ENCODE results near the gene EMB. TPM values are rescaled to one million over a fixed set of nuclear protein-coding genes. Genes with fewer than 3 reads are reported as not detected.
"Not testable (repeated sequence)": the region's sequence is repeated elsewhere in the genome, so short reads cannot be mapped to it uniquely, and the experiment has no call there.

The EMB gene
- total RNA-seq, 1 donor from 2014 or later: 6.4 TPM

DNA sequence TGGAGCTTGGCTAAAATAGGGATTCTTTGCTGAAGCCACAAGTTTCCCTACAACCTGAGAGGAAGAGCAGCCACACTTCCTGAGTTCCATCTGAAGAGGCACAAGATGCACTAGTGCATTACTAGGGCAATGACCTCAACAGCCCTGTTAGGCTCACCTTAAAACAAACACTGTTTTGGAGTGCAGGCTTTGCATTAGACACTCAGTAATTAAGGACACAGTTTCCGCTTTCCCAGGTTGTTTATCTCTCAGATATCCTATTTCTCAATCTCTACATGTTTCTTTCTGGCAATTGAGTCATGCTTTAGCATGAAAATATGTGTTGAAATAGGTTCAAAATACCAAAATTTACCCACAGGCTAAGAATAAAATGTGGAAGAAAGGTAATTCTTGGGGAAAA, 34.2 kb downstream of the EMB start:
- no peak overlapping the region for H3K27ac ChIP-seq
- intact Hi-C loops (cut with DNase I): no loop called here
- H3K27me3 ChIP-seq: no peaks in the 10 kb centered on the region
- no peaks in the 10 kb centered on the region for H3K9me3 ChIP-seq
- H3K4me3 ChIP-seq: no peak overlapping the region
- no peaks in the 10 kb centered on the region for H3K36me3 ChIP-seq
- DNase-seq (ENCODE audit: low spot score in 2 of 2): no peak
- H3K4me1 ChIP-seq: no peaks in the 10 kb centered on the region
- TF ChIP-seq, protein P1, sequence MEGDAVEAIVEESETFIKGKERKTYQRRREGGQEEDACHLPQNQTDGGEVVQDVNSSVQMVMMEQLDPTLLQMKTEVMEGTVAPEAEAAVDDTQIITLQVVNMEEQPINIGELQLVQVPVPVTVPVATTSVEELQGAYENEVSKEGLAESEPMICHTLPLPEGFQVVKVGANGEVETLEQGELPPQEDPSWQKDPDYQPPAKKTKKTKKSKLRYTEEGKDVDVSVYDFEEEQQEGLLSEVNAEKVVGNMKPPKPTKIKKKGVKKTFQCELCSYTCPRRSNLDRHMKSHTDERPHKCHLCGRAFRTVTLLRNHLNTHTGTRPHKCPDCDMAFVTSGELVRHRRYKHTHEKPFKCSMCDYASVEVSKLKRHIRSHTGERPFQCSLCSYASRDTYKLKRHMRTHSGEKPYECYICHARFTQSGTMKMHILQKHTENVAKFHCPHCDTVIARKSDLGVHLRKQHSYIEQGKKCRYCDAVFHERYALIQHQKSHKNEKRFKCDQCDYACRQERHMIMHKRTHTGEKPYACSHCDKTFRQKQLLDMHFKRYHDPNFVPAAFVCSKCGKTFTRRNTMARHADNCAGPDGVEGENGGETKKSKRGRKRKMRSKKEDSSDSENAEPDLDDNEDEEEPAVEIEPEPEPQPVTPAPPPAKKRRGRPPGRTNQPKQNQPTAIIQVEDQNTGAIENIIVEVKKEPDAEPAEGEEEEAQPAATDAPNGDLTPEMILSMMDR (IDR thresholded peaks at IDR 0.05): no peak

DNA sequence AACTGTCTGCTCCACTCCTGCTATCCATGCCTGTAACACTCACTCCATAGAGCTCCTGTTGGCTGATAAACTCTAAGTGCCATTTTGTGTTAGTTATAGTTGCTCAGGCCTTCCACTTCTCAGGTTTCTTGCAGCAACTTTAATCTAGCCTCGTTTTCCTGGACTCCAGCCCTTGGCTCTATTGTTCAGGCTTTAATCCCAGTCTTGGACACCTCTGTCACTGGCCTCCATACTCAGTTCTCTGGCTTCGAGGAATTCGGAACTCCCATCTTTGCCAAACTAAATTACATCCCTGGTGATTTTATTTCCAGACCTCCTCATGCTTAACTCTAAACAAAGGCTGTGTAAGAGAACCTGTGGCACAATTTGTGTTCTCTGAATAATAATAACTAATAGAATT, 39.8 kb downstream of the EMB start:
- Histone ChIP-seq H3K4me1 (no peaks in the 10 kb centered on the region), H3K27ac (no peak overlapping the region), H3K9me3 (no peaks in the 10 kb centered on the region), H3K4me3 (no peak overlapping the region), H3K27me3 (no peaks in the 10 kb centered on the region), H3K36me3 (no peaks in the 10 kb centered on the region)
- no peak for DNase-seq (ENCODE audit: low spot score in 2 of 2)
- TF ChIP-seq, protein P1 (IDR thresholded peaks at IDR 0.05): no peak
- intact Hi-C loops (cut with DNase I): no loop called here

DNA sequence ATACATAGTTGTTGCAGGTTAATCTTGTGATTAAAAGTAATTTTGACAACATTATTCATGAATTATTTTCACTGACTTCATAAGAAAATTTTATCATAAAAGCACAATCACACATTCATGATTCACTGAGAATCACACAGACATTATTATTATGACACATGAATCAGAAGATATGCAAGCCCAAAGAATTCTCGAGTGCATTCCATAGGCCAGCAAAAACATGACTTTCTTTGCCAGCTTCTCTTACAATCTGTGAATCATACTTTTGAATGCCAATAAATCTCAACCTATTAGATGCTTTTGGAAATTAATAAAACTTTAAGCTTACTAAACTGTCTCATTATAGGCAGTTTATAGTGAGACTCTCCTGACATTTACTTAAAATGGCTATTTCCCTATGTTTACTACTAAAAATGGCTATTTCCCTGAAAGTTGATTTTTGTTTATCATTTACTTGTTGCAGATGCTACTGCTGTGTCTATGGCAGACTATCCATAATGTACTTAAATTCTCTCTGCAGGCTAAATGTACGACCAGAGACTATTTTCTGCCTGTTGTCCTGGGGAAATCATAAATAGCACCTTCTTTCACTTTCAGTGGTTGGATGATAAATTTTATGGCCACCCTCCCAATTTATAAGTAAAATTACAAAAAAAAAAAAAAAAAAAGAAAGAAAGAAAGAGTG, 47.0 kb downstream of the EMB start:
- H3K4me3 ChIP-seq; H3K27me3 ChIP-seq; H3K36me3 ChIP-seq; H3K4me1 ChIP-seq; DNase-seq (ENCODE audit: low spot score in 2 of 2); H3K9me3 ChIP-seq; intact Hi-C loops (cut with DNase I); H3K27ac ChIP-seq: not testable (repeated sequence)

DNA sequence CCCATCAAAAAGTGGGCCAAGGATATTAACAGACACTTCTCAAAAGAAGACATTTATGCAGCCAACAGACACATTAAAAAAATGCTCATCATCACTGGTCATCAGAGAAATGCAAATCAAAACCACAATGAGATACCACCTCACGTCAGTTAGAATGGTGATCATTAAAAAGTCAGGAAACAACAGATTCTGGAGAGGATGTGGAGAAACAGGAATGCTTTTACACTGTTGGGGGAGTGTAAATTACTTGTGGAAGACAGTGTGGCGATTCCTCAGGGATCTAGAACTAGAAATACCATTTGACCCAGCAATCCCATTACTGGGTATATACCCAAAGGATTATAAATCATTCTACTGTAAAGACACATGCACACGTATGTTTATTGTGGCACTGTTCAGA, 48.8 kb downstream of the EMB start:
- H3K9me3 ChIP-seq; H3K36me3 ChIP-seq; H3K4me1 ChIP-seq; H3K27me3 ChIP-seq; DNase-seq (ENCODE audit: low spot score in 2 of 2); H3K4me3 ChIP-seq; intact Hi-C loops (cut with DNase I); H3K27ac ChIP-seq: not testable (repeated sequence)

DNA sequence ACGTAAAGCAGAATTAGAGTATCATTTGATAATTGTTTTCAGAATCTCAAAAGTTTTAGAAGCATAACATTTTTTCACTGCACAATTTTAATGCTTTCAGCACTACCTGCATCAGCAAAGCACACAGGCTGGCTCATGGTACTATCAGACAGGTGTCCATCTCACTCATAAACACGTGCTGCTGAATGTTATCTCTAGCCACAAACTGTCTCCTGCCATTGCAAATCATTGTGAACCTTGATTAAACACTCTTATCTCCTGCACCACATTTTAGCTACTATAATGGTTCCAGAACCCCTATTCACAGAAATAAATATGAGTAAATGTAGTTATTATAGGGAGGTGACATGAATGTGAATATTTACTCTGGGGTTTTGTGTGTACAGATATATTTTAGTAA, 56.7 kb downstream of the EMB start:
- H3K36me3 ChIP-seq; H3K4me1 ChIP-seq; H3K9me3 ChIP-seq; H3K4me3 ChIP-seq; H3K27ac ChIP-seq; H3K27me3 ChIP-seq; intact Hi-C loops (cut with DNase I); DNase-seq (ENCODE audit: low spot score in 2 of 2): not testable (repeated sequence)

DNA sequence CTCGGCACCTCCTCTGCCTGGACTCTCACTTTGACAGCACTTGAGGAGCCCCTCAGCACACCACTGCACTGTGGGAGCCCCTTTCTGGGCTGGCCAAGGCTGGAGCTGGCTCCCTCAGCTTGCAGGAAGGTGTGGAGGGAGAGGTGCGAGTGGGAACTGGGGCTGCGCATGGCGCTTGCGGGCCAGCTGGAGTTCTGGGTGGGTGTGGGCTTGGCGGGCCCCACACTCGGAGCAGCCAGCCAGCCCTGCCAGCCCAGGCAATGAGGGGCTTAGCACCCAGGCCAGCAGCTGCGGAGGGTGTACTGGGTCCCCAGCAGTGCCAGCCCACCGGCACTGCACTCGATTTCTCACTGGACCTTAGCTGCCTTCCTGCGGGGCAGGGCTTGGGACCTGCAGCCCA, 64.4 kb downstream of the EMB start:
- H3K36me3 ChIP-seq; H3K4me1 ChIP-seq; DNase-seq (ENCODE audit: low spot score in 2 of 2); H3K27ac ChIP-seq; H3K4me3 ChIP-seq; H3K27me3 ChIP-seq; intact Hi-C loops (cut with DNase I); H3K9me3 ChIP-seq: not testable (repeated sequence)

DNA sequence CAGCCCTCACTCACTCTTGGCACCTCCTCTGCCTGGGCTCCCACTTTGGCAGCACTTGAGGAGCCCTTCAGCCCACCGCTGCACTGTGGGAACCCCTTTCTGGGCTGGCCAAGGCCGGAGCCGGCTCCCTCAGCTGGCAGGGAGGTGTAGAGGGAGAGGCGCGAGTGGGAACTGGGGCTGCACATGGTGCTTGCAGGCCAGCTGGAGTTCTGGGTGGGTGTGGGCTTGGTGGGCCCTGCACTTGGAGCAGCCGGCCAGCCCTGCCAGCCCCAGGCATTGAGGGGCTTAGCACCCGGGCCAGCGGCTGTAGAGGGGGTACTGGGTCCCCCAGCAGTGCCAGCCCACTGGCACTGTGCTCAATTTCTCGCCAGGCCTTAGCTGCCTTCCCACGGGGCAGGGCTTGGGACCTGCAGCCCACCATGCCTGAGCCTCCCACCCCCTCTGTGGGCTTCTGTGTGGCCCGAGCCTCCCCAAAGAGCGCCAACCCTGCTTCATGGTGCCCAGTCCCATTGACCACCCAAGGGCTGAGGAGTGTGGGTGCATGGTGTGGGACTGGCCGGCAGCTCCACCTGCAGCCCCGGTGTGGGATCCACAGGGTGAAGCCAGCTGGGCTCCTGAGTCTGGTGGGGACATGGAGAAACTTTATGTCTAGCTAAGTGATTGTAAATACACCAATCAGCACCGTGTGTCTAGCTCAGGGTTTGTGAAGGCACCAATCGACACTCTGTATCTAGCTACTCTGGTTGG, 71.6 kb downstream of the EMB start:
- H3K27me3 ChIP-seq; H3K4me3 ChIP-seq; DNase-seq (ENCODE audit: low spot score in 2 of 2); H3K27ac ChIP-seq; H3K4me1 ChIP-seq; H3K9me3 ChIP-seq; intact Hi-C loops (cut with DNase I); H3K36me3 ChIP-seq: not testable (repeated sequence)

DNA sequence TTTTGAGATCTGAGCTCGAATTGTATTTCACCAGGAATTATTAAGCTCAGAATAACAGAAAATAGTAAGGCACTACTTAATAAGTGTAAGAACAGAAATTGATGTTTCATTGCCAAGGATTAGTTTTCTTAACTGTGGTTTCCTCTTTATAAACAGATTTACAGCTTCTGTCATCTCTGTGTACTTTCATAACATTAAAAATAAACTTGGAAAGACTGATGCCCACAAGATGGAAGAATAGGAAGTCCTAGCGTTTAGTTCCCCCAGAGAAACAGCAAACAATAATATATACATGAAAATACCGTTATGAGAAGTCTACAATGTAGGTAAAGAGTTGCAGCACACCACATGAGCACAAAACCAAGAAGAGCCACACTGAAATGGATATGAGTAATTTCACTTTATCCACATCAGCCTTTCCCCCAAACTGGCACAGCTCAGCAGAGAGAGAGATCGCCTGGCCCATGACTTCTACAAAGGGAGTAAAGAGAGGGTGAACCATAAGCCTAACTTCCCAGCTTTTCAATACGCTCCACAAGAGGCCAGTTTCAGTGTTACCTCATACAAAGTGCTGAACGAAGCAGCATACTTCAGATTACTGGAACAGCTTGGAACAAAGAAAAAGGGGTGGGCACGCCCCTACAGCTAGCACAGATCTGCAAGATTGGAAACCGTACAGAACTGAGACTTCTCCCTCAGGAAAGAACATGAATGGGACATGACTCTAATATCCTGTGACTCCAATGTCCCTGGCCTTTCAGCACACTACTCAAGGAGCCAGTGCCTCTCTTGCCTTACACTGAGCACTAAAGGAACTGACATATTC, 75.4 kb downstream of the EMB start:
- Histone ChIP-seq H3K27ac (no peak overlapping the region), H3K4me3 (no peak overlapping the region), H3K36me3 (no peaks in the 10 kb centered on the region), H3K27me3 (no peaks in the 10 kb centered on the region), H3K4me1 (no peaks in the 10 kb centered on the region), H3K9me3 (peaks cover 6 to 8% of the 10 kb centered on the region in 2 donors)
- TF ChIP-seq, protein P1 (IDR thresholded peaks at IDR 0.05): no peak
- DNase-seq (ENCODE audit: low spot score in 2 of 2): no peak
- intact Hi-C loops (cut with DNase I): no loop called here

DNA sequence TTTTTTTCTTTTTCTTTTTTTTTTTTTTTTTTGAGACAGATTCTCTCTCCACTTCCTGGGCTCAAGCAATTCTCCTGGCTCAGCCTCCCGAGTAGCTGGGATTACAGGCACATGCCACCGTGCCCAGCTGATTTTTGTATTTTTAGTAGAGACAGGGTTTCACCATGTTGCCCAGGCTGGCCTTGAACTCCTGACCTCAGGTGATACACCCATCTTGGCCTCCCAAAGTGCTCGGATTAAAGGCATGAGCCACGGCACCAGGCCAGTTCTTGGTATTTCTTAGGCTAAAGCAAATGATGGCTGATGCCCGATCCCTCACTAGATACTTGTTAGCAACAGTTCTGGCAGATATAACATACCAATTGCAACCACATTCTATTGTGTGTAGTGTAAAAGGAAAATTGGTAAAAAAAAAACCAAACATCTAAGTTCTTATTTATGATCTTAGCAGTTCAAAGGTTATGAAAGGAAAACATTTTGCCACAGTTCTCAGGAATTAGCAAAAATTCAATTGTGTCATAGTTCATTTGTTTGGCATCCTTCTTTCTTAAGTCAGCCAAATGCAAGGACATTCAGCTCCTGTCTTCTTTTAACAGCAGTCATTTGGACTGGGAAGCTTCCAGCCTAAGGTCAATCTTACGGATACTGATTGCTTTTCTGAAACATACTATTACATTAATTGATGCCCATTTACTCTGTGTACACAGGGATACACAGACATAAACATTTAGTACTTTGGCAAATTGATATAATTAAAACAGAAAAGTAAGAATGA, 76.4 kb downstream of the EMB start:
- H3K27ac ChIP-seq; H3K36me3 ChIP-seq; H3K27me3 ChIP-seq; H3K4me3 ChIP-seq; H3K4me1 ChIP-seq; intact Hi-C loops (cut with DNase I); DNase-seq (ENCODE audit: low spot score in 2 of 2); H3K9me3 ChIP-seq: not testable (repeated sequence)

All from ascending aorta (tissue), 2 donors.